HG03095 (cell line): ENCODE data around the gene RIPK3.
"Not testable (repeated sequence)": the region's sequence is repeated elsewhere in the genome, so short reads cannot be mapped to it uniquely, and the experiment has no call there.

Experiments
- ATAC-seq: cut with Tn5 transposase; IDR thresholded peaks from one replicate; pipeline ENCODE4 v1.9.1; 2021; ENCODE audit warnings: moderate library complexity; ENCODE audit not compliant: unreplicated experiment

Gene RIPK3

DNA sequence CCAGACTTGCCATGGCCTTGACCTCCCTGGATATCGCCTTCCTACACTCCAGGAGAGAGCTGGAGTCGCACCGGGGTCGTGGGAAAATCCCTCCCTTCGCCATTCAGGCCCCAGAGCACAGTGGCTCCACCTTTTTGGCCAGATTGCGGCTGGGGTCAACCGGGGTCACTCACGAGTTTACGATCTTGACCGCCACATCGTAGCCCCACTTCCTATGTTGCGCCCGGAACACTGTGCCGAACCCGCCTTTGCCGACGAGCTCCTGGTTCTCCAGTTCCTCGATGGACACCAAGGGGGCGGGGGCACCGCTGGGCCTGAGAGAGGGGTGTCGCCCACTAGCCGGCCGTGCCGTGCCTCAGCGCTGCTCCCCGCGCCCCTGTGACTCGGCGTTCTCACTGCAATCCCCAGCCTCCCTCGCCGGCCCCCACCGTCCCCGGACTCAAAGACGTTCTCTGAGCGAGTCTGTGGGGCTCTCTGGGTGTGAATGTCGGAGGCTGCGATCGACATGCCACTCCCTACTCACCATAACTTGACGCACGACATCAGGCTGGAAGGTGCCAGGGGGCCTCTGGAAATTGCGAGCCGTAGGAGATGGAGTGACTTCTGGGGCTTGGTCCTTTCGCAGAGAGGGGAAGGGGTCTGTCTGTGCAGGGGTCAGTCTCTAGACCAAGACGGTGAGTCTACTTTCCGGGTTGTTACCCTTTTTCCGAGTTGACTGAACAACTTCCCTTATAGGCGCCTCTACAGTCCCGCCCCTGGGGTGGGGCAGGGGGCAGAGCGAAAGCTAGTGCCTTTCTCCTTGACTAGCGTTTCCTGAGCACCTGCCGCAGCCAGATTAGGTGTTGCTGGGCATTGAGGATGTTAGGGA is at the start of gene RIPK3:
Gene RIPK3 (minus strand): TSS at position 708 of the 868 bp plus-strand sequence. CDS start 165 bp downstream, at position 543.
- peak; percentile 82 for ATAC-seq

- ATAC-seq = no peak
Observed at GRCh38 chr14:24389226-24389848, 49.5 kb upstream of the RIPK3 start.

GRCh38 chr14:24388474-24389179 is 48.8 kb upstream of the RIPK3 start:
- ATAC-seq = no peak

- not testable (repeated sequence) for ATAC-seq
Observed at GRCh38 chr14:24387579-24387978, 47.8 kb upstream of the RIPK3 start.

GRCh38 chr14:24387009-24387345 is 47.2 kb upstream of the RIPK3 start:
- no peak for ATAC-seq

DNA sequence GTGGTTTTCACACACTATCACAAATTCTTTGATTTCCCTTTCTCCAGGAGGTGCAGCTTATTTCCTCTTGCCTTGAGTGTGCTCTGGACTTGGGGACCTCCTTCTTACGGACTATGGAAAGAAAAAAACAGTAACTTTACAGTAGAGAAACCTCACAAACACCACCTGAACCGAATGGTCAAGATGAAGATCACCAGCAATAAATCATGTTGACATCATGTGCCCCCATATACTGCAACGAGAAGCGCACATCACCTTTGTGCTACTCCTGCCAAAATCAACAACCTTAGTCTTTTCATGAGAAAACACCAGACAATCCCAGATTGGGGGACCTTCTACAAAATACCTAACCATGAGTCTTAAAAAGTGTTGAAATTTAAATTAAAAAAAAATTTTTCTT is 45.7 kb upstream of the RIPK3 start:
- ATAC-seq = no peak

GRCh38 chr14:24384169-24384568 is 44.4 kb upstream of the RIPK3 start:
- no peak for ATAC-seq

DNA sequence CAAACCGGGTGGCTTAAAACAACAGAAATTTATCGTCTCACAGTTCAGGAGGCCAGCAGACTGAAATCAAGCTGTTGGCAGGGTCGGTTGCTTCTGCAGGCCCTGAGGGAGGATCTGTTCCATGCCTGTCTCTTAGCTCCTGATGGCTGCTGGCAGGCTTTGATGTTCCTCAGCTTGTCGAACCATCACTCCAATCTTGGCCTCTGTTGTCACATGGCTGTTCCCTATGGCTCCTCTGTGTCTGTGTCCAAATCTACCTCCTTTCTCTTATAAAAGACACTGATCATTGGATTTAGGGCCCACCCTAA is 42.2 kb upstream of the RIPK3 start:
- ATAC-seq = no peak

GRCh38 chr14:24381363-24382063 is 41.7 kb upstream of the RIPK3 start:
- no peak for ATAC-seq

- ATAC-seq = no peak
Observed at GRCh38 chr14:24379907-24380730, 40.3 kb upstream of the RIPK3 start.

GRCh38 chr14:24378981-24379906 is 39.5 kb upstream of the RIPK3 start:
- ATAC-seq = no peak

GRCh38 chr14:24378327-24378726 is 38.5 kb upstream of the RIPK3 start:
- no peak for ATAC-seq

DNA sequence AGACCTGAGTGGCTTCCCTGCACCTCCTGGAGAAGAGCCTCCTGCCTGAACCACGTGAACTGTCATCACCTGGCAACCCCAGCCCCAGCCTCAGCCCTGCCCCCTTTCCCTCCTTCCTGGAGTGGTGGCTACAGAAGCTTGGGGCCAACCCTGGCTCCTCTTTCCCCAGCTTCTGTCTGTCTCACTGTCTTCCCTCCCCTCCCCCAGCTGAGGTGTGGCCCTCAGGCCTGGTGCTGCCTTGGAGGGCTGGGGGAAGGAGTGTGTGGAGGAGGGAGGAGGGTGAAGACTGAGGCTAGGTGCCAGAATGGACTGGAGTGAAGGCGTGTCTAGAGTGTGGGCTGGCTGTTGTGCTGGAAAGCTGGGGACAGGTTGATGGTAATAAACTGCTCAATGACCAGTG is 37.9 kb upstream of the RIPK3 start:
- ATAC-seq = no peak

DNA sequence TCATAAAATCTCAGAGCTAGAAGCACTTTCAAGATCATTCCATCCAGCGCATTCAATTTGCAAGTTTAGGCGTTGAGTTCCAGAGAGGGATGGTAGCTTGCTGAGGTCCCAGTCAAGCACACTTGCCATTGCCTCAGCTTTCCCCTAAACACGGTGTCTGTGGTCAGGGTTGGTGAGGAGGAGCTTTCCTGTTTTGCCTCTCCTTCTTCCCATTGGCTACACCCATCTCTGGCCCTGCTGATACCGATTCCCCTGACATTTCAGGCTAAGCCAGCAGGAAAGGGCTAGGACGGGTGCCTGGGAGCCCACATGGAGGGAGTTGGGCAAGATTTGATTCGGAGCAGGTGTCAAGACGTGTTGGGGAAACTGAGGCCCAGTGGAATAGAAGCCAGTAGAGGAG is 37.3 kb upstream of the RIPK3 start:
- ATAC-seq = no peak

- no peak for ATAC-seq
Observed at GRCh38 chr14:24376448-24377070, 36.8 kb upstream of the RIPK3 start.

- no peak for ATAC-seq
Observed at GRCh38 chr14:24372701-24373416, 33.1 kb upstream of the RIPK3 start.

DNA sequence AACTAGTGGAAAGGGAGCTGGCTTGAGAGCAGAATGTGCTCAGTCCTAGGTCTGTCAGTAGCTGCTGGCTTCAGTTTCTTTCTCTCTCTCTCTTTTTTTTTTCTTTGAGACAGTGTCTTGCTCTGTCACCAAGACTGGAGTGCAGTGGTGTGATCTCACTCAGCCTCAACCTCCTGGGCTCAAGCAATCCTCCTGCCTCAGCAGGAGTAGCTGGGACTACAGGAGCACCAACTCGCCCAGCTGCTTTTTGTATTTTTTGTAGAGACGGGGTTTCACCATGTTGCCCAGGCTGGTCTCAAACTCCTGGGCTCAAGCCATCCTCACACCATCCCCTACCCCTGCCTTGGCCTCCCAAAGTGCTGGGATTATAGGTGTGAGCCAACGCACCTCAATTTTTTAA is 31.8 kb upstream of the RIPK3 start:
- not testable (repeated sequence) for ATAC-seq

GRCh38 chr14:24370748-24371147 is 31.0 kb upstream of the RIPK3 start:
- no peak for ATAC-seq
